Hematopoietic multipotent progenitor cell treated with erythropoietin and hydrocortisone succinate and interleukin-3 and kit ligand, for 8 days (in vitro differentiated cells): ENCODE results near the gene COX19.
"Not testable (repeated sequence)": the region's sequence is repeated elsewhere in the genome, so short reads cannot be mapped to it uniquely, and the experiment has no call there.

ENCODE experiments used
- DNase-seq: peaks from one replicate; pipeline ENCODE4 v3.0.0-alpha.2; 2015

COX19 gene

GRCh38 chr7:1009747-1010146 is 34.4 kb upstream of the COX19 start:
- DNase-seq, result no peak

- DNase-seq, result no peak
Measured at GRCh38 chr7:1008733-1009363, 33.5 kb upstream of the COX19 start.

- DNase-seq, result no peak
Measured at GRCh38 chr7:1007901-1008300, 32.6 kb upstream of the COX19 start.

DNA sequence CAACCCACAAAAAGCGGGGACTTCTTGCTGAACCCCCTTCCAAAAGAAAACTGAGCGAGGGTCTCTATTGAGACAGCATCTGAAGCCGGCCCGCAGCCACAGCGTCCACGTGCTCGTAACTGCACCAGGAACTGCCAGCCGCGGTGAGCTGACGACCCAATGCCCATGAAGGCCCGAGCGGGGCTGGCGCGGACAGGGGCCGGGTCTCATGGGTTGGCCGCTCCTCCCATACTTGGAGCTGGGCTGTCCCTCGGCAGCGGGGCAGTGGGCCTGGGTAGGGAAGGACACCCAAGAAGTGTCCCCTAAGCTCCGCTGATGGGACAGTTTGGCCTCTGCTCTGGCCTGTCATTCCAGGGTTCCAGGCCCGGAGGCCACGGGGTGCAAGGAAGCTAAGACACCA is 30.0 kb upstream of the COX19 start:
- DNase-seq, result no peak

DNA sequence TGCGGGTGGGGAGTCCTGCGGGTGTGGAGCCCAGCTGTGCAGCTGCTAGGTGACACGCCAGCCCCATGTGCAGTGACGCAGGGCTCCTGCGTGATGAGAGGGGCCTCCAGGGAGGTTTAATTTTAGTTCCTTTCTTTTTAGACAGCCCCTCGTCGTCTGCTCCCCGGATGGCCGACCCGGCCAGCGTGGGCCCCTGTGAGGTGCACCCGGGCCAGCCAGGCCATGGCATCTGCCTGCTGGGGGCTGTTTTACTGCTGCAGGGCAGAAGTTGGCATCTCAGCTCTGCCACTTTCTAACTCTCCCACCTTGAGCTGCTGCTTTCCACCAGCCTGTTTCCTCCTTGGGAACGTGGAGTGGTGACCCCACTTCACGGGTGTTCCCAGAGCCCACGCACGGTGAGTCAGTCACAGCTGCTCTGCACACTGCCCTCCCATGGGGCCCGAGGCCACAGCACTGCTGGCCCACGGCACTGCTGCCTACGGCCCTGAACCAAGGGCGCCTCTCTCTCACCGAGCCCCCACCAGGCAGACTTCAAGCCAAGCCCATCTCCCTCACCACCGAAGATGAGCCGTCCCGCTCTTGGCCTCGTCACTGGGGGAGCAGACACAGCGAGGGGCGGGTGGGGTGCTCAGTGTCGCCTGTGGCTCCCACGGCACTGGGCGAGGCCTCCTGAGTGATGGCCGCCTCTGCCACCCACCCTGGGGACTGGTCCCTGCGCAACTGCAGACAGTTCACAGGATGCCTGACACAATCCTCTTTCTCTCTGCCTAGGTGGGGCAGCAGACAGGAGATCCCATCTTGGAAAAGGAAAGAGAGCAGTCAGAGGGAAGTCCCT is 28.9 kb upstream of the COX19 start:
- no peak for DNase-seq

- not testable (repeated sequence) for DNase-seq
Measured at GRCh38 chr7:1002445-1002844, 27.1 kb upstream of the COX19 start.

DNA sequence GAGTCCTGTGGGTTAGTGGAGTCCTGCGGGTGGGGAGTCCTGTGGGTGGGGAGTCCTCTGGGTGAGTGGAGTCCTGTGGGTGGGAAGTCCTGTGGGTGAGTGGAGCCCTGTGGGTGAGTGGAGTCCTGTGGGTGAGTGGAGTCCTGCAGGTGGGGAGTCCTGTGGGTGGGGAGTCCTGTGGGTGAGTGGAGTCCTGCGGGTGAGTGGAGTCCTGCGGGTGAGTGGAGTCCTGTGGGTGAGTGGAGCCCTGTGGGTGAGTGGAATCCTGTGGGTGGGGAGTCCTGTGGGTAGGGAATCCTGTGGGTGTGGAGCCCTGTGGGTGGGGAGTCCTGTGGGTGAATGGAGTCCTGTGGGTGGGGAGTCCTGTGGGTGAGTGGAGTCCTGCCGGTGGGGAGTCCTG is 26.7 kb upstream of the COX19 start:
- not testable (repeated sequence) for DNase-seq

DNA sequence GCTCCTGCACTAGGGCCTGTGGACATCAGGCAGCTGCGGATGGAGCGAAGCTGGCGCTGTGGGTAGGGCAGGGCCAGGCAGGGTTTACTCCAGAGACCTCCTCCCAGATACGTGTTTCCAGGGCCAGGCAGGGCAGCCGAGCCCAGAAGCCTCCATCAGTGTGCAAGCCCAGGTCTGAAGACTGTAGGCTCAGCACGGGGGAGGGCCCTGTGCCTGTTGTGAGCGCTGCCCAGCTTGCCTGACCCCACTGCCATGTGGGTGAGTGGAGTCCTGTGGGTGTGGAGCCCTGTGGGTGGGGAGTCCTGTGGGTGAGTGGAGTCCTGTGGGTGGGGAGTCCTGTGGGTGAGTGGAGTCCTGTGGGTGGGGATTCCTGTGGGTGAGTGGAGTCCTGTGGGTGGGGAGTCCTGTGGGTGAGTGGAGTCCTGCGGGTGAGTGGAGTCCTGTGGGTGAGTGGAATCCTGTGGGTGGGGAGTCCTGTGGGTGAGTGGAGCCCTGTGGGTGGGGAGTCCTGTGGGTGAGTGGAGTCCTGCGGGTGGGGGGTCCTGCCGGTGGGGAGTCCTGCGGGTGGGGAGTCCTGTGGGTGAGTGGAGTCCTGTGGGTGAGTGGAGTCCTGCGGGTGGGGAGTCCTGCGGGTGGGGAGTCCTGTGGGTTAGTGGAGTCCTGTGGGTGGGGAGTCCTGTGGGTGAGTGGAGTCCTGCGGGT is 25.9 kb upstream of the COX19 start:
- DNase-seq, result peak; percentile 12

GRCh38 chr7:999941-1000935 is 24.9 kb upstream of the COX19 start:
- no peak for DNase-seq

- DNase-seq, result no peak
Measured at GRCh38 chr7:999149-999879, 24.0 kb upstream of the COX19 start.

DNA sequence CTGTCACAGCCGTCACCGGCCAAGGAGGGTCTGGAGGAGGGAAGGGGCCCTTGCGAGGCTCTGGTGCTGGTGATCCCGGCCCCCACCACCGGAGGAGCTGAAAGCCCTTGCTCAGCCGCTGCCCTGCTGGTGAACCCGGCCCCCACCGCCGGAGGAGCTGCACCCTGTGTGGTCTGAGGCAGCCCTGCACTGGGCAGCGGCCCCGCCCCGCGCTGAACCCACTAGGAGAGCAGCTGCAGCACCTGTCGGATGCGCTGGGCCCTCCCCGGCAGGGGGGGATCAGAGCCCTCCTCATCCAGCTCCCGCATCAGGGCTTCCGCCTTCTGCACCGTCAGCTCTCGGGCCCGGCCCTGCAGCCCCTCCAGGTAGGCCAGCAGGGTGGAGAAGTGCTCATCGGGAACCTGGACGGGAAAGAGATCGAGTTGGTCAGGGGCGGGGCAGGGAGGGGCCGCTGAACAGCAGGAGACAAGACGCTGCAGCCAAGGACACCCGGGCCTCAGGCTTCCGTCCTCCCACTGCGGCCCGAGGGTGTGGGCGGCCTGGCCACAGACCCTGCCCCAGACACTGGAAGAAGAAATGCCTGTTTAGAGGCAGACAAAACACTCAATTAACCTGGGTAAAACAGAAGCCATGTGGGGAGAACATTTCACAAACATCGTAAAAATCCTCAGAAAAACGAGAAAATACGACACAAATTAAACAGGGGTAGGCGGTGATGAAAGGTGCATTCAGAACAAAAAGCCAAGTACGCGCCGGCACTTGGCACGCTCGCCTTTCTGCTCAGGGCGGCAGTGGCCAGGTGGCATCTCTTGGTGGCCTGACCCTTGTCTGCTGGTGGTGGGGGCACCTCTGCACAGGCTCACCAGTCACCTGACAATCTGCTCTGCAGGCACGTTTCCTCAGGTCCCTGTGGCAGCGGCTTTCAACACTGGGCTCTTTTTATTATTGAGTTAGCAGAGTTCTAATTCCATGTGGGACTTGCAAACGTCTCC is 22.4 kb upstream of the COX19 start:
- no peak for DNase-seq

DNA sequence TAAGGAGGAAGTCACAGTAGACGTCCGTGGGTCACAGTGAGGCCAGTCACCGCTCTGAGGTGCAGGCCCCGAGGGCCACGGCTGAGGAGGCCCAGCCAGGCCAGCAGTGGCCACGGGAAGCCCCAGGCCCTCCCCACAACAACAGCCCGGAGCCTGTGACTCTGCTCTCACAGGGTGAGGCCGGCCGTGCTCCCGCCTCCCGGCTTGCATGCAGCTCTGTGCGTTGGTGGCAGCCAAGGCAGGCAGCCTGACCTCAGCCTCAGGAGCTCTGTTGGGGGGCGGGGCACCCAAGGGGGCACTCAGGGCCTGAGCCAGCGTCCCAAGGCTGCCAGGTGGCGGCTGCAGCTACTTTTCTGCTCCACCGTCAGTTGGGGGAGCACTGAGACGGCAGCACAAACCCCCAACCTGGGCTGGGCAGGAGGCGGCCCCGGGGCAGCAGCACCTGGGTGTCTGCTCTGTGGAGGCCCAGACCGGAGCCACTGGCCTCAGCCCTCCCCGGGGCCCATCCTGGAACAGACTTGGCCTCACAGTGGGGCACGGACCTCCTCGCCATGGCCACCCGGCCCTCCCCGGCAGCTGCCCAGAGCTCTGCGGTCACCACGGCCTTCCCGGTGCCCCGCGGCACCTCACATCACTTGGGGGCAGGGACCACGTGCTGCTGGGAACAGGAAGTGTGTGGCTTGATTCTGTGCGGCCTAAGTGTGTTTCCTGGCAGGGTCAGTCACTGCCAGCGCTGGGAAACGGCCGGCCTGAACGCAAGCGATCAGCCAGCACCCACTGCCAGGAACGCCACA is 20.9 kb upstream of the COX19 start:
- DNase-seq, result no peak

- DNase-seq, result no peak
Measured at GRCh38 chr7:995571-995970, 20.2 kb upstream of the COX19 start.

GRCh38 chr7:994592-995308 is 19.4 kb upstream of the COX19 start:
- no peak for DNase-seq

DNA sequence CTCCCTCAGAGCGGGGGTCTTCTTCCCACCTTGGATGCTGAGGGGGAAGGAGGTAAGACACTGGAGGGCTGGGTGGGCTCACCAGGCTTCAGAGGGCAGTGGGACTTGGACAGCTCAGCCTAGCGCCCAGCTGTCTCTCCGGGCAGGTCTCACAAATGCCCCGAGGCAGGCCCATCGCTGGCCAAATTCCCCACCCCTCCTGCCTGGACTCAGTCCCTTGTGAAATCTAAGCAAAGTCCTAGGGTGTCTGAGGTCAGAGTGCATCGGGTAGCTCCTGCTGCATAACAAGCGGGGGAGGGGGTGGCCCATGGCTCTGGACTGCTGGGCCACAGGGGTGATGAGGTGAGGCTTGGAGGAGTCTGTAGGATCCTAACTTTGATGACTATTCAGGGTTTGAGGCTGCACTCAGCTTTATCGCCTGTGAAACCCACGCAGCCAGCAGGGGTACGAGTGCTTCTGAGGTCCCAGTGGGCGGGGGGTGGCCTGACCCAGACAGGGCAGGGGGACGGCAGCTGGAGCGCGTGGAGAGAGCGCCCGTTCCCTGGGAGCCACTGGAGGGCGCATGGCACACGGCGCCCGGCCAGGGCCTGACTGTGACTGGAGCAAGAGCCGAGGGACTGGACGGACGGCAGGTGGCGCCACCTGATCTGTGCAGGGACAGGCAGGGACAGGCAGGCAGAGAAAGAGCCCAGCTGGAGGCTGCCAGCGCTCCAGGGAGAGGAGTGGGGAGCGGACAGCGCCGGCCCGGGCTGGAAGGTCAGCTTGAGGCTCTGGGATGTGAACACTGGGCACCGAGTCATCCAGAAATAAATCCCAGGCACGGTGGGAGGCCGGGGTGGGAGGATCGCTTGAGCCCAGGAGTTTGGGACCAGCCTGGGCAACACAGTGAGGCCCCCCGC is 17.6 kb upstream of the COX19 start:
- DNase-seq, result peak; percentile 93

DNA sequence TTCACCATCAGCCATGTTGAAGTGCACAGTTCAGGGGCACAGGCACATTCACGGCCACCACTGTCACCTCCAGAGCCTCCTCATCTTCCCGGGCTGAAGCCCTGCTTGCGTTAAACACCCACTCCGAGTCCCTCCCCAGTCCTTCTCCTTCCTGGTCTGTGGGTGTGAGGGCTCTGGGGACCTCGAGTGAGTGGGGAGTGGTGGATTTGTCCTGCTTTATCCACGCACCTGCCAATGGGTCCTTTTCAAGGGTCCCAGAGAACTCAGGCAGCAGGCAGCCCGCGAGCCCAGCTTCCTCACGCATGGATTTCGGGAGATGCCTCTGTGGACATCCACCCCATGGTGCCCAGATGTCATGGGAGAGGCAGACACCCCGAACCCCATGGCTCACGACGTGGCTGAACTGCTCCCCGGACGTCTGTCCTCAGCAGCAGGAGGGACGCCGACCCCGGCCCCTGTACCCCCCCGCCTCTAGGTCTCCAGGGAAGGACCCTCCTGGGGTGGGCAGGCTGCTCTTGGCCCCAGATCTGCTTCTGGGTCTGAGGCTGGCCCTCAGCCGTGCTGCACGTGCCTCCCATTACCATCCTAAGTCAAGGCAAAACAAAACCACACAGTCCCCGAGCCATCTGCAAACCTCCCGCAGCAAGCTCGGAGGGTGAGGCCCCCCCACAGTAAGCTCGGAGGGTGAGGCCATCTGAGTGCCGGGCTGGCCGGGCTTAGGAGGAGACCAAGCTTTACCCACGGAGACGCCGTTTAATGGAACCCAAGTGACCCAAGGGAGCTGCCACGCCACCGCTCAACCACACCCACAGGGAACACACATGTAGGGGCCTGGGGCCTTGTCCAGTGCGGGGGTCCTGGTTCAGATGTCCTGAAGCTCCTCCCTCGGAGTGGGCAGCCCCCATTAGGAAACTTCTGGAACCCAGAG is 16.6 kb upstream of the COX19 start:
- no peak for DNase-seq
